ENCODE measurements around the gene CACNA1F.

Gene CACNA1F

DNA sequence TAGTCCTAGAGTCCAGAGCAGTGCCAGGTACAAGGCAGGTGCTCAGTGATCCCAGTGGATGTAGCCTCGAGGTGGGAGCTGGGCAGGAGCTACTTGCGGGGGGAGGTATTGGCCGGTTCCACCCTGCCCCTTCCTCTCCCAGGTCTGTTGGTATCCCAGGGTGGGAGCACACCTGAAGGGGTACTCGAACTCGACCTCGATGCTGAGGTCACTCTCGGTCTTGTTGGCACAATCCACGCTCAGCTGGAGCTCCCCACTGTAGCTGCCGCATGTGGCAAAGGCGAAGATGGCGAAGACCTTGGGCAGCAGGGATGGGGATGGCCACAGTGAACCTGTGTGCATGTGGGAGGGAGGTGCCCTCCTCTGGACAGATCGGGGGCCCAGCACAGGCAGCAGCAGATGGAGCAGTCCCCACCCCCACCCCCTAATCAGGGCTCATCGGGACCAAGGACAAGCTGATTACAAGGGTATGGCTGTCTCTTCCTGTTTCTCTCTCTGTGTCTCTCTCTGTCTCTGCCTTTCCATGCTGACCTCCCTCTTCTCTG, 35.5 kb downstream of the CACNA1F start:
- Histone ChIP-seq H3K36me3 (replicated peaks; ENCODE audit: insufficient read depth, low read length) (no peaks in the 10 kb centered on the region), H3K27ac (ENCODE audit: low read length) (no peak overlapping the region), H3K4me2 (ENCODE audit: low read depth, low read length) (no peak overlapping the region), H2AFZ (ENCODE audit: low read length) (no peak overlapping the region), H3K4me3 (ENCODE audit: low read length) (no peak overlapping the region), H3K27me3 (replicated peaks; ENCODE audit: insufficient read depth, low read length) (0 out of 2 replicates have a peak, but pooled peaks cover 10% of the 10 kb centered on the region), H4K20me1 (ENCODE audit: insufficient read depth, low read length) (no peaks in the 10 kb centered on the region), H3F3A (ENCODE audit: insufficient read depth, low read length) (no peaks in the 10 kb centered on the region), H3K9me3 (replicated peaks; ENCODE audit: insufficient read depth, low read length) (no peaks in the 10 kb centered on the region), H3K9ac (ENCODE audit: low read length) (no peak overlapping the region), H3K4me1 (ENCODE audit: low read length) (no peaks in the 10 kb centered on the region; the same call in 1 of the 2 replicates), H3K9me2 (replicated peaks; ENCODE audit: insufficient read depth, low read length) (no peaks in the 10 kb centered on the region), H3K79me2 (ENCODE audit: low read length) (no peaks in the 10 kb centered on the region)
- DNase-seq: no peak
- TF ChIP-seq CTCF (IDR thresholded peaks at IDR 0.05; ENCODE audit: low read length) (no peak), EZH2phosphoT487 (IDR thresholded peaks at IDR 0.05; ENCODE audit: low read length) (no peak), EZH2 (optimal IDR thresholded peaks at IDR 0.05; ENCODE audit: low read depth, low read length) (no peak)

- H4K20me1 ChIP-seq (ENCODE audit: insufficient read depth, low read length): no peaks in the 10 kb centered on the region
- no peak for TF ChIP-seq CTCF (IDR thresholded peaks at IDR 0.05; ENCODE audit: low read length)
- no peak for TF ChIP-seq EZH2phosphoT487 (IDR thresholded peaks at IDR 0.05; ENCODE audit: low read length)
- TF ChIP-seq EZH2 (optimal IDR thresholded peaks at IDR 0.05; ENCODE audit: low read depth, low read length): no peak
- no peak overlapping the region for H3K9ac ChIP-seq (ENCODE audit: low read length)
- H3K4me2 ChIP-seq (ENCODE audit: low read depth, low read length): no peak overlapping the region
- no peaks in the 10 kb centered on the region; the same call in 1 of the 2 replicates for H3K4me1 ChIP-seq (ENCODE audit: low read length)
- H3K9me2 ChIP-seq (replicated peaks; ENCODE audit: insufficient read depth, low read length): no peaks in the 10 kb centered on the region
- no peak overlapping the region for H2AFZ ChIP-seq (ENCODE audit: low read length)
- no peak overlapping the region for H3K4me3 ChIP-seq (ENCODE audit: low read length)
- 0 out of 2 replicates have a peak, but pooled peaks cover 10% of the 10 kb centered on the region for H3K27me3 ChIP-seq (replicated peaks; ENCODE audit: insufficient read depth, low read length)
- H3K27ac ChIP-seq (ENCODE audit: low read length): no peak overlapping the region
- no peaks in the 10 kb centered on the region for H3K36me3 ChIP-seq (replicated peaks; ENCODE audit: insufficient read depth, low read length)
- H3K9me3 ChIP-seq (replicated peaks; ENCODE audit: insufficient read depth, low read length): no peaks in the 10 kb centered on the region
- no peaks in the 10 kb centered on the region for H3F3A ChIP-seq (ENCODE audit: insufficient read depth, low read length)
- no peaks in the 10 kb centered on the region for H3K79me2 ChIP-seq (ENCODE audit: low read length)
- no peak for DNase-seq
These were observed 39.6 kb downstream of the CACNA1F start for GRCh38 chrX:49193542-49193964.

- H3K27me3 ChIP-seq (replicated peaks; ENCODE audit: insufficient read depth, low read length): 0 out of 2 replicates have a peak, but pooled peaks cover 3% of the 10 kb centered on the region
- H3K36me3 ChIP-seq (replicated peaks; ENCODE audit: insufficient read depth, low read length): no peaks in the 10 kb centered on the region
- no peaks in the 10 kb centered on the region for H4K20me1 ChIP-seq (ENCODE audit: insufficient read depth, low read length)
- H3K4me3 ChIP-seq (ENCODE audit: low read length): no peak overlapping the region
- H3K4me2 ChIP-seq (ENCODE audit: low read depth, low read length): no peak overlapping the region
- no peak overlapping the region for H2AFZ ChIP-seq (ENCODE audit: low read length)
- no peaks in the 10 kb centered on the region for H3K9me3 ChIP-seq (replicated peaks; ENCODE audit: insufficient read depth, low read length)
- no peaks in the 10 kb centered on the region for H3F3A ChIP-seq (ENCODE audit: insufficient read depth, low read length)
- peak; percentile 63 for TF ChIP-seq CTCF (IDR thresholded peaks at IDR 0.05; ENCODE audit: low read length)
- TF ChIP-seq EZH2 (optimal IDR thresholded peaks at IDR 0.05; ENCODE audit: low read depth, low read length): no peak
- no peak overlapping the region for H3K9ac ChIP-seq (ENCODE audit: low read length)
- no peaks in the 10 kb centered on the region for H3K9me2 ChIP-seq (replicated peaks; ENCODE audit: insufficient read depth, low read length)
- H3K4me1 ChIP-seq (ENCODE audit: low read length): no peaks in the 10 kb centered on the region; the same call in 1 of the 2 replicates
- DNase-seq: peak; percentile 32
- no peaks in the 10 kb centered on the region for H3K79me2 ChIP-seq (ENCODE audit: low read length)
- H3K27ac ChIP-seq (ENCODE audit: low read length): no peak overlapping the region
These were observed 40.3 kb downstream of the CACNA1F start for GRCh38 chrX:49192722-49193328.

All from MM.1S (cell line).